H1 (cell line): ENCODE data around the gene PTGDS. TPM values are rescaled to one million over a fixed set of nuclear protein-coding genes. Genes with fewer than 3 reads are reported as not detected.

Experiments
- CTCF ChIA-PET: fragments of 300-600 bp; sonication (Branson Sonifier 250); formaldehyde crosslinking; loops from one replicate; lab custom pipeline; 2021; ENCODE audit not compliant: partially characterized antibody; lab: Charles Lee
- POLR2A ChIA-PET: fragments of 300-600 bp; sonication (Branson Sonifier 250); formaldehyde crosslinking; loops from one replicate; lab custom pipeline; 2021; ENCODE audit warnings: inconsistent platforms; ENCODE audit not compliant: partially characterized antibody; lab: Charles Lee
- DNase-seq, 2 experiments: peaks; one replicate each; pipeline versions ENCODE4 v3.0.0 to v3.0.0-alpha.2; 2010 to 2022; ENCODE audit warnings: low spot score in 2 of 2, low read depth in 1 of 2, mixed read lengths in 1 of 2
- FAIRE-seq: peaks from 2 replicates; lab custom pipeline; 2011; peaks lifted over from hg19 to GRCh38; lab: Jason Lieb, UNC
- H2AFZ ChIP-seq: 2 replicates; pipeline ENCODE4 v1.8.1; 2012; ENCODE audit warnings: low read length, inconsistent platforms
- H2AK5ac ChIP-seq: 2 replicates; pipeline ENCODE4 v1.6.1; 2013; ENCODE audit warnings: low read depth, low read length
- H2BK120ac ChIP-seq: replicated peaks from 2 replicates; pipeline ENCODE3; 2013; ENCODE audit warnings: low read depth, low read length, inconsistent platforms
- H2BK12ac ChIP-seq: 2 replicates; pipeline ENCODE4 v1.6.1; 2013; ENCODE audit warnings: low read depth, low read length
- H2BK15ac ChIP-seq: 2 replicates; pipeline ENCODE4 v1.6.1; 2013; ENCODE audit warnings: low read length
- H2BK20ac ChIP-seq: 2 replicates; pipeline ENCODE4 v1.6.1; 2013; ENCODE audit warnings: low read length
- H2BK5ac ChIP-seq: 2 replicates; pipeline ENCODE4 v1.6.1; 2013; ENCODE audit warnings: low read depth, low read length
- H3K14ac ChIP-seq: 2 replicates; pipeline ENCODE4 v1.6.1; 2013; ENCODE audit warnings: inconsistent platforms; ENCODE audit not compliant: insufficient read length
- H3K18ac ChIP-seq: 2 replicates; pipeline ENCODE4 v1.6.1; 2013; ENCODE audit warnings: low read length; ENCODE audit errors: extremely low read depth
- H3K23ac ChIP-seq: 2 replicates; pipeline ENCODE4 v1.6.1; 2013; ENCODE audit warnings: inconsistent platforms; ENCODE audit not compliant: insufficient read length
- H3K23me2 ChIP-seq: 2 replicates; pipeline ENCODE4 v1.6.1; 2013; ENCODE audit warnings: low read depth, low read length
- H3K27ac ChIP-seq: 2 replicates; pipeline ENCODE4 v1.6.1; 2011; ENCODE audit warnings: low read depth, low read length, inconsistent platforms
- H3K27me3 ChIP-seq, 4 experiments: replicated peaks in 1 of 4; 1 replicate in 1 of 4; 2 replicates in 3 of 4; pipeline versions ENCODE4 v1.6.1 to v1.8.1; 2011 to 2013; ENCODE audit warnings: low read length in 3 of 4, mild to moderate bottlenecking in 3 of 4, inconsistent platforms in 2 of 4, mixed read lengths in 2 of 4, moderate library complexity in 1 of 4; ENCODE audit not compliant: control insufficient read depth in 3 of 4, insufficient read depth in 3 of 4; ENCODE audit errors: extremely low read depth in 1 of 4
- H3K36me3 ChIP-seq, 4 experiments: 2 replicates each; pipeline versions ENCODE4 v1.6.1 to v1.8.1; 2011 to 2013; ENCODE audit warnings: mild to moderate bottlenecking in 4 of 4, low read length in 3 of 4, moderate library complexity in 2 of 4, control low read depth in 1 of 4, inconsistent platforms in 1 of 4; ENCODE audit not compliant: insufficient read depth in 4 of 4, control insufficient read depth in 2 of 4
- H3K4ac ChIP-seq: replicated peaks from 2 replicates; pipeline ENCODE3; 2013; ENCODE audit warnings: low read length, low read depth, mixed read lengths, inconsistent platforms; ENCODE audit not compliant: insufficient read length
- H3K4me1 ChIP-seq, 4 experiments: replicated peaks in 1 of 4; 1 replicate in 1 of 4; 2 replicates in 3 of 4; pipeline versions ENCODE4 v1.6.1 to v1.8.1; 2011 to 2013; ENCODE audit warnings: low read length in 3 of 4, inconsistent platforms in 2 of 4, mixed read lengths in 1 of 4; ENCODE audit not compliant: insufficient read depth in 4 of 4, control insufficient read depth in 3 of 4
- H3K4me2 ChIP-seq, 2 experiments: 2 replicates each; pipeline versions ENCODE4 v1.6.1 to v1.8.1; 2011 to 2013; ENCODE audit warnings: low read depth in 2 of 2, low read length in 2 of 2, control low read depth in 1 of 2, inconsistent platforms in 1 of 2, mild to moderate bottlenecking in 1 of 2; ENCODE audit not compliant: insufficient read depth in 1 of 2
- H3K4me3 ChIP-seq, 4 experiments: fragments of 200-600, 300-600 bp in 1 of 4; sonication (generic), shearing (Covaris generic), sonication (Bioruptor Twin) in 1 of 4; 2 replicates each; pipeline versions ENCODE4 v1.5.1 to v1.8.1; 2011 to 2016; ENCODE audit warnings: low read length in 4 of 4, low read depth in 3 of 4, control low read depth in 2 of 4, inconsistent platforms in 2 of 4, mild to moderate bottlenecking in 2 of 4, mixed read lengths in 1 of 4, moderate library complexity in 1 of 4; ENCODE audit not compliant: insufficient read depth in 2 of 4; ENCODE audit errors: extremely low read depth in 1 of 4
- H3K56ac ChIP-seq: replicated peaks from 2 replicates; pipeline ENCODE3; 2013; ENCODE audit warnings: low read depth, mild to moderate bottlenecking, mixed read lengths, low read length, inconsistent platforms; ENCODE audit not compliant: insufficient read length
- H3K79me1 ChIP-seq: 2 replicates; pipeline ENCODE4 v1.6.1; 2013; ENCODE audit warnings: low read depth, low read length, control low read depth
- H3K79me2 ChIP-seq, 2 experiments: 2 replicates each; pipeline versions ENCODE4 v1.6.1 to v1.8.1; 2012 to 2013; ENCODE audit warnings: low read length in 2 of 2, mild to moderate bottlenecking in 2 of 2, inconsistent platforms in 1 of 2; ENCODE audit not compliant: insufficient read depth in 2 of 2, control insufficient read depth in 1 of 2
- H3K9ac ChIP-seq, 4 experiments: replicated peaks in 1 of 4; 1 replicate in 1 of 4; 2 replicates in 3 of 4; pipeline versions ENCODE4 v1.6.1 to v1.8.1; 2011 to 2013; ENCODE audit warnings: low read depth in 3 of 4, low read length in 3 of 4, control low read depth in 2 of 4, mild to moderate bottlenecking in 2 of 4, moderate library complexity in 2 of 4, inconsistent platforms in 1 of 4; ENCODE audit errors: extremely low read depth in 1 of 4
- H3K9me3 ChIP-seq, 2 experiments: 2 replicates each; pipeline versions ENCODE4 v1.6.1 to v1.8.1; 2012 to 2013; ENCODE audit warnings: mild to moderate bottlenecking in 2 of 2, moderate library complexity in 2 of 2, control low read depth in 1 of 2, inconsistent platforms in 1 of 2, low read depth in 1 of 2, low read length in 1 of 2, mixed read lengths in 1 of 2; ENCODE audit not compliant: insufficient read depth in 2 of 2
- H4K20me1 ChIP-seq, 2 experiments: replicated peaks in 1 of 2; 2 replicates each; pipeline versions ENCODE3 to v1.8.1; 2011 to 2013; ENCODE audit warnings: inconsistent platforms in 2 of 2, low read length in 2 of 2, mild to moderate bottlenecking in 1 of 2; ENCODE audit not compliant: insufficient read depth in 2 of 2, control insufficient read depth in 1 of 2
- H4K5ac ChIP-seq: 2 replicates; pipeline ENCODE4 v1.6.1; 2013; ENCODE audit warnings: low read length, low read depth, mixed read lengths, inconsistent platforms; ENCODE audit not compliant: insufficient read length
- H4K8ac ChIP-seq: 2 replicates; pipeline ENCODE4 v1.8.0; 2013; ENCODE audit warnings: mild to moderate bottlenecking, moderate library complexity, low read length, inconsistent platforms; ENCODE audit not compliant: insufficient read depth; ENCODE audit errors: extremely low read depth
- H4K91ac ChIP-seq: replicated peaks from 2 replicates; pipeline ENCODE3; 2013; ENCODE audit warnings: low read length, mixed read lengths, inconsistent platforms; ENCODE audit not compliant: insufficient read length
- ASH2L ChIP-seq: fragments of 200-600, 300-600 bp; sonication (generic); IDR thresholded peaks from one replicate; pipeline ENCODE4 v1.7.1; 2017; ENCODE audit warnings: low read length
- CHD1 ChIP-seq: IDR thresholded peaks from 2 replicates; pipeline ENCODE4 v1.6.1; 2012; ENCODE audit warnings: low read depth, low read length, improper control_type of control experiment
- FOSL1 ChIP-seq: IDR thresholded peaks from 2 replicates; pipeline ENCODE4 v1.6.1; 2011; ENCODE audit warnings: mild to moderate bottlenecking, low read depth, low read length, moderate library complexity; ENCODE audit not compliant: insufficient read depth
- KDM5A ChIP-seq: fragments of 200-600 bp; IDR thresholded peaks from 2 replicates; pipeline ENCODE4 v1.7.1; 2012; ENCODE audit warnings: mild to moderate bottlenecking, low read length, inconsistent platforms, mixed read lengths
- RFX5 ChIP-seq: IDR thresholded peaks from 2 replicates; pipeline ENCODE4 v1.6.1; 2011; ENCODE audit warnings: low read depth, low read length, improper control_type of control experiment, borderline replicate concordance
- SIX5 ChIP-seq: IDR thresholded peaks from 2 replicates; pipeline ENCODE4 v1.6.1; 2011; ENCODE audit warnings: mild to moderate bottlenecking, low read depth, low read length
- SP4 ChIP-seq: IDR thresholded peaks from 2 replicates; pipeline ENCODE4 v1.6.1; 2012; ENCODE audit warnings: low read length, inconsistent platforms
- WGBS, 2 experiments: shearing (Covaris generic) in 1 of 2; methylation state at CpG; one replicate each; pipeline versions ENCODE4 v1.1.6 to v1.1.7; 2013 to 2015; ENCODE audit warnings: low lambda C conversion rate in 2 of 2, mixed read lengths in 2 of 2, inconsistent platforms in 1 of 2, low coverage in 1 of 2, missing lambda C conversion rate in 1 of 2; ENCODE audit not compliant: insufficient replicate concordance in 2 of 2, insufficient coverage in 1 of 2, insufficient read length in 1 of 2; ENCODE audit errors: extremely low coverage in 1 of 2, missing lambda C conversion rate in 1 of 2; 5-methylcytosine and 5-hydroxymethylcytosine counted together
- polyA plus RNA-seq, 7 experiments: library from polyadenylated mRNA; depleted of rRNA in 3 of 7; stranded (reverse) in 5 of 7; unstranded in 2 of 7; fragments of >200 nt in 5 of 7; fragments of 200-250 nt in 2 of 7; gene quantifications; 1 replicate in 5 of 7; 2 replicates in 1 of 7; 4 replicates in 1 of 7; pipeline versions ENCODE4 v1.2.1 to v1.2.3, GENCODE V29; 2011 to 2013; ENCODE audit warnings: missing spikeins in 2 of 7, mixed read lengths in 2 of 7
- total RNA-seq: library from RNA; stranded (reverse); fragmentation: NEBNext Ultra II Directional; extraction: Animal tissue kit (Norgen Biotek cat#: 25700); gene quantifications from 2 replicates; pipeline ENCODE4 v1.2.1, GENCODE V29; 2021

PTGDS gene
- total and polyA plus RNA-seq, 2 of the 8 experiments (the other 6 are each of a cell fraction or from before 2014, with no cell fraction given), result 1.7 to 2.3 TPM

DNA sequence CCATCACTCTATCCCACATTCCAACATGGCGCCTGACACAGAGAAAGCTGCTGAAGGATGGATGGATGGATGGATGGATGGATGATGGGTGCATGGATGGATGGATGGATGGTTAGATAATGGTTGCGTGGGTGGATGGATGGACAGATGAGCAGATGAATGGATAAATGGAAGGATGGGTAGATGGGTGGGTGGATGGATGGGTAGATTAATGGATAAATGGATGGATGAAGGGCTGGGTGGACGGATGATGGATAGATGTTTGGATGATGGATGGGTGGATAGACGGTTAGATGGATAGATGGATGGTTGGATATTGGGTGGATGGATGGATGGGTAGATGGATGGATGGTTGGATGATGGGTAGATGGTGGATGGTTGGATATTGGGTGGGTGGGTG lies 20.7 kb upstream of the PTGDS start:
- DNase-seq, result no peak
- Histone ChIP-seq H3K56ac (no peak overlapping the region), H3K4me2 (no peak overlapping the region), H3K27me3 (no peaks in the 10 kb centered on the region), H3K79me2 (no peaks in the 10 kb centered on the region), H3K4ac (no peak overlapping the region), H3K79me1 (no peaks in the 10 kb centered on the region), H3K4me3 (no peak overlapping the region), H2BK5ac (no peak overlapping the region), H2AFZ (no peak overlapping the region), H3K9ac (no peak overlapping the region), H2AK5ac (no peak overlapping the region), H2BK120ac (no peak overlapping the region), H3K27ac (no peak overlapping the region), H3K23ac (no peak overlapping the region), H3K14ac (no peak overlapping the region), H3K36me3 (no peaks in the 10 kb centered on the region), H2BK15ac (no peak overlapping the region), H3K4me1 (peaks cover 0 to 2% (median 0%) of the 10 kb centered on the region in 4 experiments; a peak in 2 of 7 replicates), H3K23me2 (peaks cover 12% of the 10 kb centered on the region; the same call in 1 of the 2 replicates)
- CTCF ChIA-PET, result no interaction called here
- 91 to 100% methylated on average over 2 to 4 of the region's 4 CpGs for WGBS, 2 experiments
- POLR2A ChIA-PET, result no interaction called here
- TF ChIP-seq CHD1, result no peak
- TF ChIP-seq RFX5, result no peak
- TF ChIP-seq ASH2L, result no peak
- TF ChIP-seq KDM5A, result no peak
- no peak for TF ChIP-seq FOSL1
- no peak for TF ChIP-seq SIX5
- no peak for TF ChIP-seq SP4
- TF ChIP-seq, all 59 proteins: peak for 0
- Histone ChIP-seq H4K20me1 (peaks cover 0 to 6% of the 10 kb centered on the region in 2 experiments), H4K8ac (no peak overlapping the region), H4K5ac (no peak overlapping the region), H2BK12ac (no peak overlapping the region), H2BK20ac (no peak overlapping the region), H3K9me3 (no peaks in the 10 kb centered on the region), H4K91ac (no peak overlapping the region), H3K18ac (no peak overlapping the region)
- no peak for FAIRE-seq
